Urothelium cell line (cell line): ENCODE measurements around the gene THSD8.
"Not testable (repeated sequence)": the region's sequence is repeated elsewhere in the genome, so short reads cannot be mapped to it uniquely, and the experiment has no call there.

Source experiments
- DNase-seq: peaks from one replicate; pipeline ENCODE4 v3.0.0; 2011; ENCODE audit warnings: low spot score, mixed read lengths
- FAIRE-seq: peaks from 2 replicates; lab custom pipeline; 2011; peaks lifted over from hg19 to GRCh38; lab: Jason Lieb, UNC

Gene THSD8

DNA sequence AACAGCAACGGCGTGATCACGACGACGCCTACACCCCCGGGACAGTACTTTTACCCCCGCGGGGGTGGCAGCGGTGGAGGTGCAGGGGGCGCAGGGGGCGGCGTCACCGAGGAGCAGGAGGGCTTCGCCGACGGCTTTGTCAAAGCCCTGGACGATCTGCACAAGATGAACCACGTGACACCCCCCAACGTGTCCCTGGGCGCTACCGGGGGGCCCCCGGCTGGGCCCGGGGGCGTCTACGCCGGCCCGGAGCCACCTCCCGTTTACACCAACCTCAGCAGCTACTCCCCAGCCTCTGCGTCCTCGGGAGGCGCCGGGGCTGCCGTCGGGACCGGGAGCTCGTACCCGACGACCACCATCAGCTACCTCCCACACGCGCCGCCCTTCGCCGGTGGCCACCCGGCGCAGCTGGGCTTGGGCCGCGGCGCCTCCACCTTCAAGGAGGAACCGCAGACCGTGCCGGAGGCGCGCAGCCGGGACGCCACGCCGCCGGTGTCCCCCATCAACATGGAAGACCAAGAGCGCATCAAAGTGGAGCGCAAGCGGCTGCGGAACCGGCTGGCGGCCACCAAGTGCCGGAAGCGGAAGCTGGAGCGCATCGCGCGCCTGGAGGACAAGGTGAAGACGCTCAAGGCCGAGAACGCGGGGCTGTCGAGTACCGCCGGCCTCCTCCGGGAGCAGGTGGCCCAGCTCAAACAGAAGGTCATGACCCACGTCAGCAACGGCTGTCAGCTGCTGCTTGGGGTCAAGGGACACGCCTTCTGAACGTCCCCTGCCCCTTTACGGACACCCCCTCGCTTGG is 9.6 kb upstream of the THSD8 start:
- DNase-seq: no peak
- no peak for FAIRE-seq

DNA sequence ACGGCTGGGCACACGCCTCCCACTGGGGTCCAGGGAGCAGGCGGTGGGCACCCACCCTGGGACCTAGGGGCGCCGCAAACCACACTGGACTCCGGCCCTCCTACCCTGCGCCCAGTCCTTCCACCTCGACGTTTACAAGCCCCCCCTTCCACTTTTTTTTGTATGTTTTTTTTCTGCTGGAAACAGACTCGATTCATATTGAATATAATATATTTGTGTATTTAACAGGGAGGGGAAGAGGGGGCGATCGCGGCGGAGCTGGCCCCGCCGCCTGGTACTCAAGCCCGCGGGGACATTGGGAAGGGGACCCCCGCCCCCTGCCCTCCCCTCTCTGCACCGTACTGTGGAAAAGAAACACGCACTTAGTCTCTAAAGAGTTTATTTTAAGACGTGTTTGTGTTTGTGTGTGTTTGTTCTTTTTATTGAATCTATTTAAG is 9.0 kb upstream of the THSD8 start:
- FAIRE-seq (no peak), DNase-seq (no peak)

DNA sequence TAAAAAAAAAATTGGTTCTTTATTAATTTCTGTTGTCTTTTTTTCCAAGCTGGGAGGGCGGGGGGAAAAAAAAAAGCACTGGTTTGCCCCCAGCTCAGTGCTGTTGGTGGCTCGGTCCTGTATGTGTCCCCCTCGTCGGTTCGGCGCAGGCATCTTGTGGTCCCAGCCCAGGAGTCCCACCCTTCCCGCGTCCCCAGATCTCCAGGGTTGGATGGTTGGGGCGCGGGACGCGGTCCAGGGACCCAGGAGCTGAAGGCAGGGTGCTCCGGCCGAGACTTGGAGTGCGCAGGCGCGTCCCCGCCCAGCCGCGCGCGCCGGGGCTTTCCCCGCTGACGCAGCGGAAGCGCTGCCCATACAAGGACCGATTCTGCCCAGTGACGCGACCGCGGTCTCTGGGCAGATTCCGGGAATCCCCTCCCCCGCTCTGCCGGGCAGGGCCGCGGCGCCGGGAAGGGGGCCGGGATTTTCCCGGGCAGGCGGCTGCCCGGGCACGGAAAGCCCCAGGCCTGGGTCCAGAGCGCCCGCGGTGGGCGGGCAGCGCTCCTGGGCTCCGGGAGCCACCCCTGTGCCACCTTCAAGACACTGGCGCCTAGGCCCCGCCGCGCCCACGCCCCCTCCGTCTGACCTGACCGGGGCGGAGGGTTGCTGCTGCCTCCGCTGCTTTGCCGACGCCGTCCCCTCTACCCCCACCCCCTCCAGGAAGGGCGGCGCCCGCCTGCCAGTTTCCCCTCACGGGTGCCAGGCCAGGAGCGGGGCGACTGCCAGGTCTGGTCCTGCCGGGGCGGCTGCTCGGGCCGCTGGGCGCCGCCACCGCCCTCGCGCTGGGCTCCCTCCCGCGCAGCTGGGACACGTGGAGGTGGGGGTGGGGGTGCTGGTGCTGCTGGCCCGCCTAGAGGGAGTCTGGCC is 8.3 kb upstream of the THSD8 start:
- no peak for FAIRE-seq
- peak; percentile 91 for DNase-seq

DNA sequence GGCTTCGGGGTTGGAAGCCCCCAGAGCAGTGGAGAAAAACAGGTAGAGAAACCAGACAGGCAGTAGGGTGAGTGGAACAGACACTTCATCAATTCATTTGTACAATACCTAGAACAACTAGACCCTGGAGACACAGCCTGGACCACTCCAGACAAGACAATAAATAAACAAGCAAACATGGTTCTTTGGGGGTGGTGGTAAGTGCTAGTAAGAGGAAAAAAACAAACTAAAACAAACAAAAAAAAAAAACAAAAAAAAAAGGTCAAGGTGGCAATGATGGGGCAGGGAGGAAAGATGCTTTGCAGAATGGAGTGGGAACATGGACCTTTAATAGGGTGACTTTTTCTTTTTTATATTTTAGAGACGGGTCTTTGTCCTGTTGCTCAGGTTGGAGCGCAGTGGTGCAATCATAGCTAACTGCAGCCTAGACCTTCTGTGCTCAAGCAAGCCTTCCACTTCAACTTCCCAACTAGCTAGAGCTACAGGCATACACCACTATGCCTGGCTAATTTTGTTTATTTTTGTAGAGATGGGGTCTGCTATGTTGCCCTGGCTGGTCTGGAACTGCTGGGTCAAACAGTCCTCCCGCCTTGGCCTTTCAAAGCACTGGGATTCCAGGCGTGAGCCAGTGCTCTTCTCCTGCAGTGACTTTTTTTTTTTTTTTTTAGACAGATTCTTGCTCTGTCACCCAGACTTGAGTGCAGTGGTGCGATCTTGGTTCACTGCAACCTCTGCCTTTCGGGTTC is 7.5 kb upstream of the THSD8 start:
- DNase-seq (no peak), FAIRE-seq (no peak)

DNA sequence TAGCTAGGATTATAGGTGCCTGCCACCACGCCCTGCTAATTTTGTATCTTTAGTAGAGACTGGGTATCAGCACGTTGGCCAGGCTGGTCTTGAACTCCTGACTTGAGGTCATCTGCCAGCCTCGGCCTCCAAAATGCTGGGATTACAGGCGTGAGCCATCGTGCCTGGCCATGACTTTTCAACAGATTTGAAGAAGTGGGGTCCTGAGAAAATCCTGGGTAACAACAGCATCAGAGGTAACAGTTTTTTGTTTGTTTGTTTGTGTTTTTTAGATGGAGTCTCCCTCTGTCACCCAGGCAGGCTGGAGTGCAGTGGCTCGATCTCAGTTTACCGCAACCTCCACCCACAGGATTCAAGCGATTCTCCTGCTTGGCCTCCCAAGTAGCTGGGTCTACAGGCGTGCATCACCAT is 6.9 kb upstream of the THSD8 start:
- no peak for DNase-seq
- no peak for FAIRE-seq

DNA sequence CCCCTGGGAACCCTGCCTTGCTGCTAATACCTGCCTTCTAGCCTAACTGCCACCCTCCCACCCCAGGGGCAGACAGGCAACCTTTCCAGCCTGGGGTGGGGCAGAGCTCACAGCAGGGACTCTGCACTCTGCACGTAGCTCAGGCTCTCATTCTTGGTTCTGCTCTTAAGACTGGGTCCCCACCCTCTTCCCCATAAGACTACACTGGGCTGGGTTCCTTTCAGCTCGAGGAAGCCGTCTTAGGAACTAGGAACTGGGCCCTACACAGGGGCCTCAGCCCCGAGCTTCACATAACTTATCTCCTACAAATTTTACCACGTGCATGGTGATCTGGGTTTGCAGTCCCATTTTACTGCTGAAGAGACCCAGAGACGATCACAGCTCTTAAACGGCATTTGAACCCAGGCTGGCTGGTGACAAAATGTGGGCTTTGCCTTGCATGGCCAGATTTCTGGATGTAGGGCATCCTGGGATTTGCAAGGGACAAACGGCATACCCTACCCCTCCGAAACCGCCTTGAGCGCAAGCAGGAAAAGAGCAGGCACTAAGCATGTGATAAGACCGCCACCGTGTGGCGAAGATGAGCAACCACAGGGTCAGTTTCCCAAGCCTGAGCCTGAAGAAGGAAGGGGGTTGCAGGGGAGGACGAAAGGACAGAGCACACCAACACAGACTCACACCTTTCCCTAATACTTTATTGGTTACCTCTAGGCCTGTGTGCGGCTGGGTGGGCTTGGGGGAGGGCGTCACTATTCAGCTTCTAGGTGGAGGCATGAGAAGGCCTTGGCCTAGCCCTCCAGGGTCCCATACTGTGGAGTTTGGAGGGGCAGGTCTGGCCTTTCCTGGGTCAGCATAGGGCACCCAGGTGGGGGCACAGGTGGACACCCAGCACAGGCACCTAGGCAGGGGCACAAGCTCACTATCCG is 5.5 kb upstream of the THSD8 start:
- FAIRE-seq: no peak
- no peak for DNase-seq

DNA sequence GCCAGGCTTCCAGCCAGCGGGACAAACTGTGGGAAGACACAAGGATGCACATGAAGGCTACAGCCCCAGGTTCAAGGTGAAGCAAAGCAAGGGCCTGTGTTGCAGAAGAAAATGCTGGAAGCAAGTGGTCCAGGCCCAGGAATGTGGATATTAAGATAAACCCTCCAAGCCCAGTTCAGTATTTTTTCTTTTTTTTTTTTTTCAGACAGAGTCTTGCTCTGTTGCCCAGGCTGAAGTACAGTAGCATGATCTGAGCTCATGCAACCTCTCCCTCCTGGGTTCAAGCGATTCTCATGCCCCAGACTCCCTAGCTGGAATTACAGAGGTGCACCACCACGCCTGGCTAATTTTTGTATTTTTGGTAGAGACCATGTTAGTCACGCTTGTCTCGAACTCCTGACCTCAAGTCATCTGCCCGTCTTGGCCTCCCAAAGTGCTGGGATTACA is 4.7 kb upstream of the THSD8 start:
- no peak for FAIRE-seq
- DNase-seq: no peak

DNA sequence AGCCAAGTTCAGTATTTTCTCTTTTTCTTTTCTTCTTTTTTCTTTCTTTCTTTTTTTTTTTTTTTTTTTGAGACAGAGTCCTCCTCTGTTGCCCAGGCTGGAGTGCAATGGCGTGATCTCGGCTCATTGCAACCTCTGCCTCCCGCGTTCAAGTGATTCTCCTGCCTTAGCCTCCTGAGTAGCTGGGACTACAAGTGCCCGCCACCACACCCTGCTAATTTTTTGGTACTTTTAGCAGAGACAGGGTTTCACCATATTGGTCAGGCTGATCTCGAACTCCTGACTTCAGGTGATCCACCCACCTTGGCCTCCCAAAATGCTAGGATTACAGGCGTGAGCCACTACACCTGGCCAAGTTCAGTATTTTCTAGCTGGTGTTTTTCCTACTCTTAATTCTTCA is 4.3 kb upstream of the THSD8 start:
- DNase-seq, FAIRE-seq: not testable (repeated sequence)

DNA sequence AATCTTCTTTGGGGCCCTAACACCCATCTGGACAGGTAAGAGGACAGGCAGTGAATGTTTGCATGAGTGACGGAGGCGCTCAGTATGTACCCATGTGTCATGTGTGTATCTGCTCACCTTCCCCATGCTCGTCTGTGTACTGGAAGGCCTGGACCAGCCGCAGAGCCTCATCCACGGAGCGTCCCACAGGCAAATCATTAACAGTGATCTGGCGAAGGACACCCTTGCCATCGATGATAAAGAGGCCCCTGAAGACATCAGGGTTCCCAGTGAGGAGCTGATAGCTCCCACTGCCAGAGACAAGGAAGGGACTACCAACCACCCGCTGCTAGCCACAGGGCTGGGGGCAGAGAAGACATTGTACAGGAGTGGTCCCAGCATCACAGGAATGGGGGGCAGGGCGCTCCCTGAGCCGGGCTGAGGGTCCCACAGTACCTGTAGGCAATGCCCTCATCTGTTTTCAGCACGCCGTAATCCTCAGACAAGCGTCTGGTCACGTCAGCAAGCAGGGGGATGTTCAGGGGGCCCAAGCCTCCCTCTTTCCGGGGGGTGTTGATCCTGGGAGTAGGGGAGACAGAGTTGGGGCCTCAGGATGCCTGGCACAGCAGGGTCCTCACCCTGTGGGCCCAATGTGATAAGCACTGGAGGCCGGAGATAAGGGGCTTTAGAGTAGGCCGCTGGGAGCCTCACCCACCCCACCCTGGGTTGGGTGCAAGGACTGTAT is 2.0 kb upstream of the THSD8 start:
- FAIRE-seq: no peak

DNA sequence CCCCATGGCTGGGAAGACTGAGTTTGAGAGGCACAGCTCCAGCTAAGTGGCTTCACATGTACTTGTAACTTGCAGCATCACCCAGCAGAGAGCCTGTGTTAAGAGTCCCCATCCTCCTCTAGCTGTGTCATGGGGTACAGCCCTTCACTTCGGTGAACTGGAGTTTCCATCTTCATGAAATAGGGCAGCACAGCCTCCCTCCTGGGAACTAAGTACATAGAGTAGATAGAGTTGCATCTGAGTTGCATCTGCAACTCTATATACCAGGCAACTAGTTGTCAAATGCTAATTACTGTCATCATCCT is 1.5 kb upstream of the THSD8 start:
- FAIRE-seq: no peak
- no peak for DNase-seq

More for the DNA sequence above, 2.0 kb upstream of the THSD8 start:
- no peak for DNase-seq

DNA sequence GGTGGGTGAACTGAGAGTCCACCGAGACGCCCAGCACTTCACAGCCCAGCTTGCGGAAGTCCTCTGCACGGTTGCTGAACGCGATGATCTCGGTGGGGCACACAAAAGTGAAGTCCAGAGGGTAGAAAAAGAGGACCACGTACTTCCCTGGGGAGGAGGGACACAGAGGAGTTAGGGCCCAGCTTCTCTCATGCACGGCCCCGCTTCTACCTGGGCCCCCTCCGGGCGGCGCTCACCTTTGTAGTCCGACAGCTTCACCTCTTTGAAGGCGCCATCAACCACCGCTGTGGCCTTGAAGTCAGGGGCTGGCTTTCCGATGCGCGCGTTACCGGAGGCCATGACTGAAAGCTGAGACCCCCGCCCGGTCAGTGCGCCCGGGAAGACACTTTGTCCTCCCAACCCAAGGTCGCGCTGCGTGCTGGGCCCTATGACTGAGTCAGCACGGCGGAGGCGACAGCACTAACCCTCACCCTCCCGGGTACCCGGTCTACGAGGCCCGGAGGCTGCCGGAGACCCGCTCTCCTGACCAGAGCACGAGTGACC is 875 bp upstream of the THSD8 start:
- FAIRE-seq (no peak), DNase-seq (no peak)

DNA sequence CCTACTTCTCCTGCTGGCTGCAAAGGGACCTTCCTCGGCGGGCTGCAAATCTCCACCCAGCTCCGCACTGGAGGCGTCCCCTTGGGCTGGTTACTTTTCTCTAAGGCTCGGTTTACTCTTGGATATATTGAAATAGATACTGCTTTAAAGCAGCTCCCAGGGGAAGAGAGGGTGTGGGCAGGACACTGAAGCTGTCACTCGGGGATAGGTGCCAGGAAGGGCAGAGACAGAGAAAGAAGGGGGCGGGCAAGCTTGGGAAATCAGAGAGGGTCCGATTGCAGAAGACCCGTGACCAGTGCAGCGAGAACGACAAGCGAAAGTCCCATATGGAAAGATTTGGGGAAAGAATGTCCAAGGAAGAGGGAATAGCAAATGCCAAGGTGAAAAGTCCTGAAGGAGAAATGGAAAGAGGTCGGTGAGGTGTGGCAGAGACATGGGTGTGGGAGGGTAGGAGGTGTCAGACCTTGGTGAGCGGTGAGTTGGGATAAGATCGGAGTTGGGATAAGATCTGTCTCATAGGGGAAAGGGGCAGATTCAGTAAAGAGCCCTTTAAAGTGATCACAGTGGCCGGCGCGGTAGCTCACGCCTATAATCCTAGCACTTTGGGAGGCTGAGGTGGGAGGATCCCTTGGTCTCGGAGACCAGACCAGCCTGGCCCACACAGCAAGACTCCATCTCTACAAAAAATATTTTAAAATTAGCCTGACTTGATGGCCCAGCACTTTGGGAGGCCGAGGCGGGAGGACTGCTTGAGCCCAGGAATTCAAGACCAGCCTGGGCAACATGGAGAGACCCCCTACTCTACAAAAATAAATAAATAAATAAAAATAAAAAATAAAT is 618 bp downstream of the THSD8 start:
- DNase-seq (no peak), FAIRE-seq (no peak)

DNA sequence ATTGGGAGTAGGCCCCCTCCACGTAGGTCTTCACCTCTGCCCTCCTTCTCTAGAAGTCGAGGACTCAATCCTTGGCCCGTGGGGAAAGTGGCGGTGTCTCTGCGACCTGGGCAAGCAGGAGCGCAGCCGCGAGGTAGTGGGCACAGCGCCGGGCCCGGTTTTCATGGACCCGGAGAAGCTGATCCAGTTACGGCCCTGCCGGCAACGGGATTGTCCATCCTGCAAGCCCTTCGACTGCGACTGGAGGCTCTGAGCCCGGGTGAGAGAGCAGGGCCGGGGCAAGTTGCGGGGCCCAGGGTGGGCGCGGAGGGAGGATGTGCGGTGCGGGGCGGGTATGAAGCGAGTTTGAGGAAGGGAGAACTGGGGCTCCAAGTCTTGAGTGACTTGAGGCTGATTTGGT is 2.2 kb downstream of the THSD8 start:
- FAIRE-seq (no peak), DNase-seq (no peak)

DNA sequence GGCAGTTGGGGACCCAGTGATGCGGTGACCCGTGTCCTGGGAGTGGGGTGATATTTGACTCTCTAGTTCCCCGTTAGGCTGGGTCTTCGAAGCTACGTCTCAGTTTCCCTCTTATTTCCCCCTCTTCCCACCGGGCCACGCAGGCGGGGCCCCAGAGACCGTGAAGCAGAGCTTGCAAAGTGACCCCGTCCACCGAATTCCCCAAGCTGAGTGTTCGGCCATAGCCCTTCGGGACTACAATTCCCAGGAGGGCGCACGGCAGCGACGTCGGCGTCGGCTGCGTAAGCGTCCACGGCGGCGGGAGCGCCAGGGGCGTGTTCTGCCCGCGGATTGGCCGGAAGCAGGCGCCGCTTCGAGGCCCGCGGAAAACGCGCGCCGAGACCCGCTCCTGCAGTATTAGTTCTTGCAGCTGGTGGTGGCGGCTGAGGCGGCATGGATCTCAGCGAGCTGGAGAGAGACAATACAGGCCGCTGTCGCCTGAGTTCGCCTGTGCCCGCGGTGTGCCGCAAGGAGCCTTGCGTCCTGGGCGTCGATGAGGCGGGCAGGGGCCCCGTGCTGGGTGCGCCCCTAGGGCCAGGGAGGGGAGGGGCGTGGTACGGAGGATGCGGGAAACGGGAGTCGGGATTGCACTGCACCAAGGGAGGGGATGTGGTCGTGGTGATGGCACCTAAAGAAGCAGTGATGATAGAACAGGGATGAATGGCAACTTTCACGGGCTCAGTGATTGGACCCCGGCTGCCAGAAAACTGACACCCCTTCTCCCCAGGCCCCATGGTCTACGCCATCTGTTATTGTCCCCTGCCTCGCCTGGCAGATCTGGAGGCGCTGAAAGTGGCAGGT is 4.6 kb downstream of the THSD8 start, which contains the start of gene RNASEH2A:
Gene RNASEH2A (plus strand): TSS at position 343 of the 840 bp plus-strand sequence. CDS start 90 bp downstream, at position 433.
- FAIRE-seq (no peak), DNase-seq (peak; percentile 93)

DNA sequence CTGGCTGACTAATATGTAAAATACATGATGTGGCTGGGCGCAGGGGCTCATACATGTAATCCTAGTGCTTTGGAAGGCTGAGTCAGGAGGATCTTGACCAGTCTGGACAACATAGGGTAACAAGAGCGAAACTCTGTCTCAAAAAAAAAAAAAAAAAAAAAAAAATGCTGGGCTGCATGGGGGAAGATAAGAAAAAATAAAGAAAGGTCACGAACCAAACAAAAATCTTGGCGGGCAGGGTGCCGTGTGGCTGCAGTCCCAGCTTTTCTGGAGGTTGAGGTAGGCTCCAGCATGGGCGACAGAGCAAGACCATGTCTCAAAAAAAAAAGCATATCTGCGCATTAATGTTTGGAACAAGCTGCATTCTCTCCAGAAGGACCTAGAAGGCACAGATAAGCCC is 13.2 kb downstream of the THSD8 start:
- no peak for FAIRE-seq
- no peak for DNase-seq

DNA sequence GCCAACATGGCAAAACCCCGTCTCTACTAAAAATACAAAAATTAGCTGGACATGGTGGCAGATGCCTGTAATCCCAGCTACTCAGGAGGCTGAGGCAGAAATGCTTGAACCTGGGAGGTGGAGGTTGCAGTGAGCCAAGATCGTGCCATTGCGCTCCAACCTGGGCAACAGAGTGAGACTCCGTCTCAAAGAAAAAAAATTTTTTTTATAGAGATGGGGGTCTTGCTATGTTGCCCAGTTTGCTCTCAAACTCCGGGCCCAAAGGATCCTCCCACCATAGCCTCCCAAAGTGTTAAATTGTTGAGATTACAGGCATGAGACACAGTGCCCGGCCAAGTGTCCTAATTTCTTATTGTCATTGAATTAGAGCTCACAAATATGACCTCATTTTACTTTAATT is 15.3 kb downstream of the THSD8 start:
- not testable (repeated sequence) for FAIRE-seq, DNase-seq

DNA sequence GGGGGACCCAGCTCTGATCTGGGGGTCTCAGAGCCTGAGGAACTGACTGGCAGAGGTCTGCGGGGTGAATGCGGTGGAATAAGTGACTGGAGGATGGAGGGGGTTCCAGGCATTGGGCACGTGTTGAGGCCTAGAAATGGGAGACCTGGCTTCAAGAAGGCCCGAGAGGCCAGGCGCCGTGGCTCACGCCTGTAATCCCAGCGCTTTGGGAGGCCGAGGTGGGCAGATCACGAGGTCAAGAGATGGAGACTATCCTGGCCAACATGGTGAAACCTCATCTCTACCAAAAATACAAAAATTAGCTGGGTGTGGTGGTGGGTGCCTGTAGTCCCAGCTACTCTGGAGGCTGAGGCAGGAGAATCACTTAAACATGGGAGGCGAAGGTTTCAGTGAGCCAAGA is 15.9 kb downstream of the THSD8 start:
- not testable (repeated sequence) for FAIRE-seq, DNase-seq
